HG02642 (cell line): ENCODE data around the gene KCNB1.

ENCODE experiments used
- ATAC-seq: cut with Tn5 transposase; IDR thresholded peaks from one replicate; pipeline ENCODE4 v1.9.1; 2021; ENCODE audit warnings: mild to moderate bottlenecking; ENCODE audit not compliant: unreplicated experiment, poor library complexity

KCNB1 gene

DNA sequence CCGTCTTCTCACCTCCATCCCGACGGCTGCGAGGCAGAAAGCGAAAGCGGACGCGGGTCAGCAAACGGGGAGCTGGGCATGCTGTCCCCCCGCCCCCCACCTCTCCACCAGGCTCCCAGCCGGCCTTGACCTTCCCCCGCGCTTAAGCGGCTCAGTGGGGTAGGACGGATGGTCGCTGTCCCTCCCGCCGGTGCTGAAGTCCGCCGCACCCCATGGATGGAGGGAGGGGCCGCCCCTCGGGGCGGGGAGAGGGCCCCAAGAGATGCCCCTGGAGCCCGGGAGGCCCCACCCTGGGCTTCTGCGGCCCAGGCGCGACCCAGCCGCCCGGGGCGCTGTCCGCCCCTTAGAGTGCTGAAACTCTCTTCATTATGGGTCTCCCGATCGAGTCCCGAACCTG is at the start of gene KCNB1:
KCNB1 (minus strand) TSS at position 48 of the 397 bp plus-strand sequence. CDS start 188 bp downstream, outside the sequence.
- ATAC-seq = no peak

DNA sequence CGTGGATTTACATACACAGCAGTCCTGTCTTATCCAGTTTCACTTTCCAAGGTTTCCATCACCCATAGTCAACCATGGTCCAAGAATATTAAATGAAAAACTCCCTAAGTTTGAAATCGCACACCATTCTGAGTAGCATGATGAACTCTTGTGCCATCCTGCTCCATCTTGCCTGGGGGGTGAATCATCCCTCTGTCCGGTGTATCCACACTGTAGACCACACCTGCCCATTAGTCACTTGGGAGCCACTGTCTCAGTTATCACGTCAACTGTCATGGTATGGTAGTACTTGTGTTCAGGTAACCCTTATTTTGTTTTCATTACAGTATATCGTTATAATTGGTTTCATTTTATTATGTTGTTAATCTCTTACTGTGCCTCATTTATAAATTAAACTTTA is 47.0 kb upstream of the KCNB1 start:
- ATAC-seq = no peak

DNA sequence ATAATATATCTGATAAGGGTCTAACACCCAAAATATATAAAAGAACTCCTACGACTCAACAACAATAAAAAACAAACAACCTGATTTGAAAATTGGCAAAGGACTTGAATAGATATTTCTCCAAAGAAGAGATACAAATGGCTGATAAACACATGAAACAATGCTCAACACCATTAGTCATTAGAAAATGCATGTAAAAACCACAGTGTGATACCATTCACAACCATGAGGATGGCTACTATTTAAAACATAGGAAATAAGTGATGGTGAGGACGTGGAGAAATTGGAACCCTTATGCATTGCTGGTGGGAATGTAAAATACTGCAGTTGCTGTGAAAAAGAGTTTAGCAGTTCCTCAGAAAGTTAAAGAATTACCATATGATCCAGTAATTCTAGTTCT is 44.1 kb upstream of the KCNB1 start:
- no peak for ATAC-seq

DNA sequence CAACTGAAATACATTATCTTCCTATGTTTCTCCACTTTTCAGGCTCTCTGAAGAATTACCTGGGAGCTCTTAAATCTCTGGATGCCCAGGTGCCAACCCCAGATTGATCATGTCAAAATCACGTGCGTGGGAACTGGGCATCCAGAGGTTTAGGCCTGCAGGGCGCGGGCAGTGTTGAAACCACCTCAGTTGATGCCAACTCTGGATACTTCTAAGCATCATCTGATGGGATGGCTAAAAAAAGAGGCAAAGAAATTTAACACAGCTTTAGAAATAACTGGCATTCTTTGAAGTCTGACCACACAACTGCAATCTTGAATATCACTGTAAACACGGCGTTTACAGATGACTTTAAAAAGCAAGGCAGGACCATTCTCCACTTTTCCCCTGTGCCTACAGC is 43.6 kb upstream of the KCNB1 start:
- ATAC-seq = no peak

DNA sequence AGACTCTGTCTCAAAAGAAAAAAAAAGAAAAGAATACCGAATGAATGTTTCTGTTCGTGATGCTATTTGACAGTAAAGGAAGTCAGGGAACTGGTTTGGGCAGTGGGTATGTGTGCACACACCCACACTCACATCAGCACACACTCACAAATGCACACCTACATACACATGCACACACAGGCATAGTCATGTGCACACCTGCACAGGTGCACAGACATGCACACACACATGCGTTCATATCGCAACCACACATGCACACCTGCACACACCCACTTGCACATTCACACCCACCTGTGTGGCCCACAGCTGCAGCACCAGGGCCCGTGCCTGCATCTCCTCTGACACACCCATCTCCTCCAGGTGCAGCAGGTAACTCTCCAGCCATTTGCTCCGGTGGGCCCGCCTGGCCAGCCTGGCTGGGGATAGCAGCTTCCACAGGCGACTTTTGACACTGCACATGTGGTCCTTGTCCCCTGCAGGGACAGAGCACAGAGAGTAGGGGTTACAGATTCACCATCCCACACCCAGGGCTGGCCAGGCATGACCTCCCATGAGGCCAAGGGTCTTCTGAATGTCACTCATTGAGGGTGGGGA is 41.4 kb upstream of the KCNB1 start:
- no peak for ATAC-seq

DNA sequence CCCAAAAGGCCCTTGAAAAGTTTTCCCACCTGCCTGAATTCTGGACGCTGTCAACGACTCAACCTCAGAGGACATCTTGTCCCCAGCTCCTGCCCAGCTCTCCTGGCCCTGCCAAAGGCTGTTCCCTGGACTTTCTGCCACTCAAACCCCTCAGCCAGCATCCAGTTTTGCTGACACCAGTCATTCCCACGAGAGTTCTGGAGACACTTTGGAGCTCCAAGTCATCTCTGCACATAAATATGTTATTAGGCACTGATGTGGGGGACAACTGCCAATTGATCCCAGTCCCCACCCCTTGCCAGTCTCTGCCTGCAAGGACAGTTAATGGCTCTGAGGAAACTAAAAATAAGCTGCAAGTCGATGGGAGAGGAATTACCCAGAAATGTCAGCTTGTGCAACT is 38.9 kb upstream of the KCNB1 start:
- ATAC-seq = no peak

DNA sequence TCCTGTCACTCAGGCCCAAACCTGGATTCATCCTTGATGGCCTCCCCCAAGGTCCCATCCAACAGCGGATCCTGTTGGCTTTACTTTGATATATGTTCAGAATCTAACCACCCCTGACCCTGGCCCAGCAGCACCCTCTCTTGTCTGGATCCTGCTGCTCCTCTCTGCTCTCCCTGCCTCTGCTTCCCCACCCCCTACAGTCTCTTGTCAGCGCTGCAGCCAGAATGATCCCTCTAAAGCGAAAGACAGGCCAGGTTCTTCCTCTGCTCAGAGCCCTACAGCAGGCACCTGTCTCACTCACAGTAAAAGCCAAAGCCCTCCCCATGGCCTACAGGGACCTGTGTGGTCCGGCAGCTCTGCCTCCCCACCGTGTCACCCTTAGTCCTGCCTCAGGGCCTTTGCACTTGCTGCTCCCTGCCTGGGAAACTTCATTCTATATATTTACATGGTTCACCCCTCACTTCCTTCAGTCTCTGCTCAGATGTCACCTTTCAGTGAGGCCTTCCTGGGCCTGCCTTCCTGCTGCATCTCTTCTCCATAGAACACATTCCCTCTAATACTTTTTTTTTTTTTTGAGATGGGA is 37.4 kb upstream of the KCNB1 start:
- no peak for ATAC-seq

DNA sequence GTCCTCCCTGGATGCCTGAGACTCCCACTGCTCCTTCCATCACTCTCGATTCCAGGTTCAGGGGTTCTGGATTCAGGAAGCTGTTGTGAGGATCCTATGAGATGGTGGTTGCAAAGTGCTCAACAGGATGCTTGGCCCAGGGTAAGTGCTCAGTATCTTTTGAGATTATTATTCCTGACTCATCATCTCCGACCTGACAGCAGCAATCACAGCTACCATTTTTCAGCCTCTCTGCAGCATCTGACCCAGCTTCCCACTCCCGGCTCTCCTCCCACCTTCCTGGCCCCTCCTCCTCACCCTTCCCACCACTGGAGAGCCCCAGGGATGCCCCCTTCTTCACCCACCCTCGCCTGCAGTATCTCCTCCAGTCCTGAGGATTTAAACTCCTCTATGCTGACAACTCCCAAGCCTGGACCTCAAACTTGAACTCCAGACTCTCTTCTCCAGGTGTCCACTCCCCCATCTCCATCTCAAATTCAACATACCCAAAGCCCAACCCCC is 36.8 kb upstream of the KCNB1 start:
- ATAC-seq = no peak

DNA sequence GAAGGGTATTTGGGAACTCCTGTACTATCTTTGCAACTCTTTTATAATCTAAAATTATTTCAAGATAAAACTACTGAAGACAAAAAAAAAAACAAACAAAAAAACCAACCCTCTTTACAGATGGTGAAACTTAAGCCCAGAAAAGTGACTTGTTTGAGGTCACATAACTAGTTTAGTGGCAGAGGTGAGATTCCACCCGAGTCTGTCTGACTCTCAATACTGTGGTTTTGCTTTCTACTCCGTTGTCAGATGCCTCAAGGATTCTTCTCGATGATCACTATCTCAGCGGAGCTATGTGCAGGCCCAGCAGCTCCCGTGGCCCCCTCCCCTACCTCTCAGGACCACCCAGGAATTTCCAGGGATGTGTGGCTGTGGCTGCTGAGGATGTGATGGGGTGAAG is 36.1 kb upstream of the KCNB1 start:
- no peak for ATAC-seq

DNA sequence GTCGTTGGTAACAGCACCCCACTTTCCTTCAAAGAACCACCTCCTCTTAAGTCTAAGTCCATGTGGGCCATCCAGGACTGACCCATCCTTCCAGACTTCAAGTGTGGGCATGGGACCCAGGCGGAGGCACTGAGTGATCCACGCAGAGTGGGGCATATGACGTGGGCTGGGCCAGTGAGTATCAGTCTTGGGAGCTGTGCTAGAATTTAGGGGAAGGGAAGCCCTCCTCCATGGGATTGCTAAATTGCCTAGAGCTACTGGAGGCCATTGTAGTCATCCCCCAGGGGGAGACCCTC is 35.3 kb upstream of the KCNB1 start:
- no peak for ATAC-seq

DNA sequence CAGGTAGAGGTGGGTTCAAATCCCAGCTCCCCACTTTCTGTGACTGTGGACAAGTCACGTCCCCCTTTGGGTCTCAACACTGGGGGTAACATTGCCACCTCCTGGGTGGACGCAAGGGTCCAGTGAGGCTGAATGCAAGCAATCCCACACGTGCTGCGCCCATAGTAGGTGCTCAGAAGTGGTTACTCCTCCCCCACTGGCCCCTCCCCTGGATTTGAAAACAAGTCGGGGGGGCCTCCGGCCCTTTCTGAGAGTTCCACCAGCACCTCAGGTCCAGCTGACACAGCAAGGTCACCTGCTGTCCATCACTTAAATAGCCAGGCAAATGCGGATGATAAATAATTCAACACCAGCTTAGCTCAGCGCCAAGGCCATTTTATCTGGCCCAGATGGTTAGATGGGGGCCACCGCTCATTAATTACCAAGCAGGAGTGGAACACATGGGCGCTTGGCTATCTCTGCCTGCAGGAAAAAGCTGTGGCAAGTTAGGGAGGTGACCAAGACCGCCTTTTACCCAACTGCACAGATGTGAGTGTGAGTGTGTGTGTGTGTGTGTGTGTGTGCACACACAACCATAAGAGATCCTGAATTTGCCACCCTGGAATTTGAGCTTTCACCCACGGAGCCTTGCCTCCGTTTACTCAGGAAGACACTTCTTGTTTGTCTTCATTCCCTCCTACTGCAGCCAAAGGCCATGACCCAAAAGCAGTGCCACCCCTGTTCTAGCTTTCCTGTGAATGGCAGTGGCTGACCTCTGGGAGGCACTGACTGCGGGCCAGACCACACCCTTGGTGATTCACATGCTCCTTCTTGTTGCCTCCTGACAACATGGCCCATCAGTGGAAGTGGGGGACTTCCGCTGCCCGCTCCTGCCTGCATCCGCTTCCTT is 34.7 kb upstream of the KCNB1 start:
- ATAC-seq = no peak

DNA sequence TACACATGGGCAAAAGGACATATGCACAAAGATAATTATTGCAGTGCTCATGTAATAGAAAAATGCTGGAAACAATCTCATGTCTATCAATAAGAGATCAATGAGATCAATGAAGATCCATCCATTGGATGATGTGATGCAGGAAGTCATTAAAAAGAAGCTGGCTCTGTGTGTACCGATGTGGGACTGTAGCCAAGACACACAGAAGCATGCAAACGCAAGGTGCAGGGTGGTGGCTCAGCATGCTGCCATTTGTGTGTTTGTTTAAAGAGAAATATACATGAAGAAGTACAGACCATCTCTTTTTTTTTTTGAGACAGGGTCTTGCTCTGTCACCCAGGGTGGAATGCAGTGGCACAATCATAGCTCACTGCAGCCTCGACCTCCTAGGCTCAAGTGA is 33.1 kb upstream of the KCNB1 start:
- no peak for ATAC-seq

DNA sequence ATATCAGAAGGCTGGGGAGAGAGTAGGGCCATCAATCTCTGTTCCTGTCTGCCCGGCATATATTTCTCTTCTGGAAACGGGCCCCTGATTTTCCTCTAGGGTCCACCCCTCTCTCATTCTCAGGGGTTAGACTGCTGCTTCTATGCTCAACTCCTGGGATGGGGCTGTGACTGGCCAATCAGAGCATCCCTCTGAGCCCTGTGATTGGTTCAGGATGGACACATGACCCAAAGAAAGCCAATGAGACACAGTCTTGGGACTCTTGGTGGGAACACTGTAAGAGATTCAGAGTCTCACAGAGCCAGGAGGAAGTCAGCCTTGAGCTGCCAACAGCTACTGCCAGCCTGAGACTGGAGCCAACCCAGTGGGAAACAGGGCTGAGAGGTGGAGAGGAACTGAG is 31.0 kb upstream of the KCNB1 start:
- ATAC-seq = no peak

DNA sequence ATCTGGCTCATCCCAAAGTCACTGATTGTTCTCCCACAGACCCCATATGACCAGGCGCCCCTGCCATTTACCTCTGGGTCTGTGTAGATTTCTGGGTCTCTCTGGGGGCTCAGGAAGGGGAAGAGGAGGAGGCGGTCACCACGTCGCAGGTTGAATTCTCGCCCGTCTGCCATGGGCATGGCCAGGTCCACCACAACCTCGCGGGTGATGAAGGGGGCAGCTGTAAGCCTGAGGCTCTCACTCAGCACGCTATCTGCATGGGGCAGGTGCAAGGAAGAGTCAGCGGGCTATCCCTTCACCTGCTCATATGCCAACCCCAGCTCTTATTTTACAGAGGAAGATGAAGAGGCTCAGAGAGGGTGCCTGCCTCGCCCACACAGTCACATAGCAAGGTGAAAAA is 30.5 kb upstream of the KCNB1 start:
- no peak for ATAC-seq

DNA sequence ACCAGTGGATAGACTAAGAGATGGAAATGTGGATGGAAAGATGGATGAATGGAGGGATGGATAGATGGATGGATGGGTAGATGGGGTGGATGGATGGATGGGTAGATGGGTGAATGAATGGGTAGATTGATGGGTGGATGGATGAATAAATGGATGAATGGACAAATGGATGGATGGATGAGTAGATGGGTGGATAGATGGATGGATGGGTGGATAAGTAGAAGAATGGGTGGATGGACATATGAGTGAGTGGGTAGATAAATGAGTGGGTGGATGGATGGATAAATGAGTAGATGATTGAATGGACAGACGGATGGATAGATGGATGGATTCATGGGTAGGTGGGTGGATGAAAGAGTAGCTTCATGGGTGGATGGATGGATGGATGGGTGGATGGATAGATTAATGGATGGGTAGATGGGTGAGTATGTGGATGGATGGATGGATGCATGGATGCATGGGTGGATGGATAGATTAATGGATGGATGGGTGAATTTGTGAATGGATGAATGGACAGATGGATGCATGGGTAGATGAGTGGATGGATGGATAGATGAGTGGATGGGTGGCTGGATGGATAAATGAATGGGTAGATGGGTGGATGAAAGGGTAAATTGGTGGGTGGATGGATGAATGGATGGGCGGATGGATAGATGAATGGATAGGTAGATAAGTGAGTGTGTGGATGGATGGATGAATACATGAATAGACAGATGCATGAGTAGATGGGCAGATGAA is 29.5 kb upstream of the KCNB1 start:
- no peak for ATAC-seq

DNA sequence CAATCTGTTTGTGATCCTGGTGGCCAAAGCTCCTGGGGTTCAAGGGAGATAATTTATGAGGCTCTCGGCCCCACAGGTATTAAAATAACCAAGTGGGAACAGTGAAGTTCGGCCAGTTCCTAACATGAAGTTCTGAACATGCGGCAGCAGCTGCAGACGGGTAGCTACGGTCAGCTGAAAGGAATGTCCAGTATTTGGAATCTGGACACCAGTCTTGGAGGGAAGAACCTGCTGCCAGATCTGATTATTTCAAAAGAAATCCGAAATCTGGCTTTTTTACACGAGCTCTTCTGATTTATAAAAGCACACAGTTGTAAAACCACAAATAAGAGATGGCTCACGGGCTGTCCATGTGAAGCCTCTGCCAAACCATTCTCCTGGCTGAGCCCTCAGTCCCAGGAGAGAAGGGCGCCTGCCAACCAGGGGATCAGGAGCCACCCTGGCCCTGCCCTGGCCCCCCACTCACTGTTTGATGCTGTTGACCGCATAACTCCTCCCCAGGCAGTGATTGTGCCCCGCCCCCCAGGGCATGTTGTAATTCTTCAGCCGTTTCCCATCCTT is 28.2 kb upstream of the KCNB1 start:
- ATAC-seq = no peak

DNA sequence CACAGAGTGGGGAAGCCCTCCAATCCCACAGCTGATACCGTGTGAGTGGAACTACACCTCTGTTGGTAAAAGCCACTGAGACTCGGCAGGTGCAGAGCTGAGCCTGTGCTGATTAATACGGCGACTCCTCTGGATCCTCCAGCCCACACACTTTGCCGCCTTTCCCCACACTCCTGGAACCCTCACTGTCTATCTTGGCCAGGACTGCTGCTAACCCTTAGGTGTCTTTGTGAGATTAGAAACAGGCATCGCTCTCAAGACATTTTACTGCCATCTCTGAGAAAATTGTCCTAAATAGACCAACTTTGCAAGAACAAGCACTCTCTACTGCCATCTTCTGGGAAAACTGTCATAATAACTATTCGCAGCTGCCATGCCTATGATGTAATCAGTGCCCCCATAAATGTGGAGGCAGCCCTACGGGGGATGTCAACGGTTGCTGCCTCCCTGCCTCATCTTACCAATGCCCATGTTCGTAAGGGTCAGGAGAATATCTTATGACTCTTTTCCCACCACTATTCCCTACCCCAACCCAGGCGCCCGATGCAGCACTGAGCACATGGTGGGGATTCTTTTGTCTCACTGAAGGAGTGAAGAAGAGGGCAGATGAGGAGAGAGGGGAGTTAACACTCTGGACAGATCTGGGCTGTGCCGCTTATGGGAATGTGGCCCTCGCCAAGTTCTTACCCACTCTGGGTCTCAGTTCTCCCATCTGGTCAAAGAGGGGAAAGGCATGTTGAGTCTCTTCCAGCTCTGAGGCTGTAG is 26.1 kb upstream of the KCNB1 start:
- no peak for ATAC-seq

DNA sequence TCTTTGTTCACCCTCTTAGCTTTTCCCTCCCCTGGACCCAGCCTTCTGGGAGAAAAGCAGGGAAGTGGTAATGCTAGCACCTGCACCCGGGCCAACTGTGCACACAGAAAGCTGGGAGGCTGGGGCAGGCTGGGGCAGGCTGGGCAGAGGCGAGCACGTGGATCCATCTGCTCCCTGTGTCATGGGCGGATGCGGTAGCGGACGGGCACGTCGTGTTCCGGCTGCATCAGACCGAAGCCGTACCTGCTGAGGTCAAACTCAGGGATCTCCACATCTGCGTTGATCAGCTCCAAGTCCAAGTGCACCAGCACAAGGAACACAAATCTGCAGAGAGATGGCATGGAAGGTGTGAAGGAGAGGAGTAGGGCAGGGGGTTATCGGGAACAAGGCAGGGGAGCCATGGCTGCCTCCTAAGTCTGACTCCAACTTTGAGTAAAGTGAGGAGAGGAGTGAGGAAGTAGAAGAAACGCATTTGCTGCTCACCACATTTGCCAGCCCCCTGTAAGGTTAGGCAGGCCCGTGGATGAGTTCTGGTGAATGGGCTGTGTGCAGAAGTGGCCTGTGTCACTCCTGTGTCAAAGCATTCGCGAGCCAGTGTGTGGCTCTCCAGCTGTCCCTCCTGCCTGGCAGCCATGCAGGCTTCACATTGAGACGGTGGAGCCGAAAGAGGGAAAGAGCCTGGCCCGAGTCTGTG is 25.4 kb upstream of the KCNB1 start:
- ATAC-seq = no peak

DNA sequence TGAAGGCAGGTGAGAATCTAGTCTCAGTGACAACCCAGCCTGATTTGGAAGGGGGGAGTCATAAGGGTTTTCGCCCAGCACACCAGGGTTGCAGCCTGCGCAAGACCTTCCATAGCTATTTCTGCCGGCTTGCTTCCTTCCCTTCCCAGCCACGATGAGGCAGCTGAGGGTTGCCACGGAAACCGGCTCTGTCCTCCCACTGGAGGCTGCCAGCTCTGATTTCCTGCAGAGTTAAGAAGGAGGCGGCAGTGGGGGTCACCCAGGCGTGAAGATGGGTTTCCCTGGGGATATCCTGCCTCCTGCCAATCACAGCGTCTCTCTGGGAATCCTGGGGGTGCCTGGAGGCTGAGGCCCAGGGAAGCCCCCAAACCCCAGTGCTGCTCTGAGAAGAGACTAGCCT is 23.1 kb upstream of the KCNB1 start:
- no peak for ATAC-seq
